SIG-M5 treated with dmso at 0.1 percent for 504 hours (cell line): ENCODE measurements around the gene PAK6.

Experiments used
- DNase-seq: peaks from one replicate; lab custom pipeline; 2025; ENCODE audit not compliant: unreplicated experiment; lab: John Stamatoyannopoulos, UW

The PAK6 gene

DNA sequence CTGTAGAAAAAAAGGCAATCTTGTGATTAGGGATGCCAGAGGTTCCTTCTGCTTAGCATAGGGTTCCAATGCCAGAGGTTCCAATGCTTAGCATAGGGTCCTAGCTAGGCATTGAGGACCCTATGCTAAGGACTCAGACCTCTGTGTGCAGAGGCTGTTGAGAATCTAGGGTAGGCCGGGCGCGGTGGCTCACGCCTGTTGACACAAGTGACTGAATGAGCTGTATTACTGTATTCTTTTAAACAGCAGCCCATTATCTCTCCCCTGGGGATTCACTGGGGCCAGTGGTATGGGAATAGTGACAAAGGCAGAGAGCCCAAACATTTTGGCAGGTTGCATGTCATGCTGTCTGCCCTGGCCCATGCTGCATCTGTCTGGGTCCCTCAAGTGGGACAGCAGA lies 16.2 kb downstream of the PAK6 start:
- no peak for DNase-seq

DNA sequence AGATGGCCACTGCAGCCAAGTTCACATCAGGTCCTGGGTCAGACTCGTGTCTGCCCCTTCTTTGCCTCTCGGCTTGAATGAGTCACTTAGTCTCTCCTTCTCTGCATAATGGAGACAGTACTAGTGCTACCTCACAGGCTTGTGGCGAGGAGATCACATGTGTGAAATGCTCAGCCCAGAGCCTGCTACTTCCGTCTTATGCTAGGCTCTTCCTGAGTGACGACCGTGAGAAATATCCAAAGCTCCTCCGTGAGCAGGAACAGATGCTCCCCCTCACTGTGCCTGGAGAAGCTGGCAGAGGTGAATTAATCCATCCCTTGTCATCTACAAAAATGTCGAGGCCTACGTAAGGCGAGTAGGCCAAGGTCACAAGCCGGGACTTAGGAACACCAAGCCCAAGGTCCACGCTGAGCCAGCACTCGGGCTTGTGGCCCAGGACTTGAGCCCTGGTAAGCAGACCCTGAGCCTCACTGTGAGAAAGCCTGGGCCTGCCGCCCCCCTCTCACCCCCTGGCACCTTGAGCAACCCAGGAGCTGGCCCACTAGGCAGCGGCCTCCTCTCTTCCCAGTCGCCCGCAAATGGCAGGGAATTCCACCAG lies 17.9 kb downstream of the PAK6 start:
- no peak for DNase-seq

DNA sequence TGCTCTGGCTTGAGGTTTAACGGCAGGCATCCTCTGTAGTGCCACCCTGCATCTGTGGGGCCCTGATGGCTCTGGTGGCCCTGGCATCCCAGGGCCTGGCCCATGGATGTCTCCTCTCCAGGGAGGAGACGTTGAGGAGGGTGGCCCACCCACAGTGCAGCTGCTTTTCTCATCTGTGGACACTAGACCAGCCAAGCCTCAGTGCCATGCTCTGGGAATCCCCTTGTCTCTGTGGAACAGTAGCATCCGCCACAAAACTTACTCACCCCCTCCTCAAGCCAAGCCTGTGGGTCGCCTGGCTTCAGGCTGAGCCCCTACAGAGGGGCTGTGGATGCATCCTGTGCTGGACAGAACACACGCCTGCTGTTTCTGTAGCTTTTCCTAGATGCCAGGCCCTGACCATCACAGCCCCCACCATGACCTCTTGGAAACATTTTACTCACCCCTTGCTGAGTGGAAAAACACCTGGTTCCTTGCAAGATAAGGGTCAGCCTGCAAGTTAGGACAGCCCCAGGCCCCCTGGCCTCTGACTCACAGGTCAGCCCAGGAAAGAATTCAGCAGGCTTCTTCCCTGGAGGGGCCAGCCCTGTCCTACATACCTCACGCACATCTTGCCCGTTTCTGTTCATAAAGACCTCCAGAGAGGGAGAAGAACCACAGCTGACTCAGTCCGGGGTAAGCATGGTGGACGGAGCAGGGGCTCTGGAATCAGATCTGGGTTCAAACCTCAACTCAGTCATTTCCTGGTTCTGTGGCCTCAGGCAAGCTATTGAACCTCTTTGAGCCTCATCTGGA lies 19.0 kb downstream of the PAK6 start:
- no peak for DNase-seq

DNA sequence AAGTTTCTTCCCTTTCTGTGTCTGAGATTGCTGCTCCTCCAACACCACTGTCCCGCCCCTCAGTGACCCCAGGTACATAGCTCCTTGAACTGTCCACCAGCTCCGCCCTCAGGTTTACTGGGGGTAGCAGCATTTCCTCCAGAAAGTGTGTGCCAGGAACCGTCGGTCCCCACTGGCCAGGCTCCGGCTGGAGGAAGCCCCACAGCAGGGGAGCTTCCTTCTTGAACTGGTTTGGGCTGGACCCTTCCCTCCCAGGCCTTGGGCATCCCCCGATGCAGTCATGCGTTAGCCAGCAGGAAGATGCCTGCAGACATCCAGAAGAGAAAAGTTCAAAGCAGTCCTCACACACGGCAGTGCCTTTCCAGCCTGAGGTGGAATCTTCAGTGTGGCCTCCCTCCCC lies 19.7 kb downstream of the PAK6 start:
- DNase-seq, result no peak

DNA sequence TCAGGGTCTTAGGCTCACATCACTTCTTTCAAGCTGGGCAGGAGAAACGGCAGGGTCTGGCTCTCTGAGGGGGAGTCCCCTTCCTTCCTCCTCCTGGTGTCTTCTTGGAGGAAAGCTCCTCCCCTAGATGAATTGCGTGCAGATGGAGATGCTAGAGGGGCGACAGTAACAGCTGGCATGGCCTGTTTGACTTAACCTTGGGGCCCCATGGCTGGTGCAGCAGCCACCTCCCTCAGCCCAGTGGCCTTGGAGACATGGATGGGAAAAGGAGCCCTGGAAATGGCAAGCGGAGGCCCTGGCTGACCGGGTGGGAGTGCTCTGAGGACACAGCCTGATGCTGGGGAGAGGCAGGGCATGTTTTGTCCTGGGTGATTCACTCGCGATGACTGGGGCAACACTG lies 20.2 kb downstream of the PAK6 start:
- no peak for DNase-seq

DNA sequence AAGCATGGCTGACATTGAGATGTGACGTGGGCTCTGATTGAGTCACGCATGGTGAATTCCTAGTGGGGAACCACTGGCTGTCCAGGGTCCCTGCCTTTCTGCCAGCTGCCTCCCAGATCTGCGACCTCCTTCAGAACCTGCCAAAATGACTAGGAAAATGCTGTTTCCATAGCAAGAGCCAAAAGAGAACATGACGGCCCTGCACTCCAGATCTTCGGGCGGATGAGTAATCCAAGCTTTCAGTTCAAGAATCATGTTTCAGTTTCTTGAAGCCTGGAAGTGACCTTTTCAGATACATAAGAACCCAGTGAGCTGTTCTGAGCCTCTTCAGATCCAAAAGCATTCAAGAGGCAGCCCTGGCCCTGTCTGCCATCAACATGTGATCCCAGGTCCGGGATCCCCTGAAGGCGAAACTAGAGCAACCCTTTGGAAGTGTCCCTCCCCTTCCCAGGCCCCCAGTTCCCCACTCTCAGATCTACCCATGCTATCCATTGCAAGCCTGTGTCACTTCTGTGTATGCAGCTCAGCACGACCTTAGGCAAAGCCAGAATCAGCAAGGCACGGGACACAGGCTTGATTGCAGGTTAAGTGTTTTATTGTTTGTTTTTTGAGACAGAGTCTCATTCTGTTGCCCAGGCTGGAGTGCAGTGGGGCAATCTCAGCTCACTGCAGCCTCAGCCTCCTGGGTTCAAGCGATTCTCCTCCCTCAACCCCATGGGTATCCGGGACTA lies 24.3 kb downstream of the PAK6 start:
- DNase-seq, result no peak

DNA sequence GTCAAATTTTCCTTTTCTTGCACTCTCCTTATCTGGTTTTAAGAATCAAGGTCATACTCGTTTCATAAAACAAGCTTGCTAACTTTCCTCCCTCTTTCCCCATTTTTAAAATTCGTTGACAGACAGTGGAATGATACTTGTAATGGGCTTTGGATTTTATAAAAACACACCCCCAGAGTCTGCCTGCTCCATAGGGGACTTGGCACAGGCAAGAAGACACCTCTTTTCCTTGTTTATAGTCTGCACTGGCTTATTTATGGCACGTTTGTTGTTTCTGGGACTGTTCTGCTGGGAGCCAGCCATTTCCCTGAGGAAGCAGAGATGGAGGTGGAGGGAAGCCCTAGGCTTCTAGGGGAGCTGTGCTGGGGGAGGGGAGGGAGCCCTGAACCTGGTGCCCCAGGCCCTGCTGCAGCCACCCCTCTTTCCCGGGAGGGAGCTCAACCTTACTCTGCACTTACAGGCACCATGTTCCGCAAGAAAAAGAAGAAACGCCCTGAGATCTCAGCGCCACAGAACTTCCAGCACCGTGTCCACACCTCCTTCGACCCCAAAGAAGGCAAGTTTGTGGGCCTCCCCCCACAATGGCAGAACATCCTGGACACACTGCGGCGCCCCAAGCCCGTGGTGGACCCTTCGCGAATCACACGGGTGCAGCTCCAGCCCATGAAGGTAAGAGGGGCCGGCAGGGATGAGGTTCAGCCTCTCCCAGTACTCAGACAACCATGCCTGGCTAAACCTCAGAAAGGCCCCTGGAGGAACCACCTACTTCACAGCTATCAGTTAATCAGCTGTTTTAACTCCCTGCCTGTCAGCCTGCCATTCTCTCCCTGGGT lies 25.7 kb downstream of the PAK6 start:
- no peak for DNase-seq

DNA sequence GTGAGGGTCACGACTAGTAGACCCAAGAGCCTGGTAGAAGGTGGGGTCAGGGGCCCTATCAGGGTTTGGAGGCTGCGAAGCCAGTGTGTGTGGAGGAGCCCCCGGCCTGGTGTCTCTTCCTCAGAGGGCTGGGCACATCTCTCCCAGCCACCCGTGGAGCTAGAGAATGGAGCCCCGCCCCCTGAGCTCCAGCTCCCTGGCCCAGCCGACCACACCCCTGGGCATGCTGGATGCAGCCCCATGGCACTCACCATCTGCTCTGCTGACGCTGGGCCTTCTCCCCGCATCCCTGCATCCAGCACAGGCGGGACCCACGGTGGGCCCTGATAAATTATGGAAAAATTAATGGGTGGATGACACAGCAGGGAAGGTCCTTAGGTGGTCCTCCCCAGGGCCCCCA lies 26.5 kb downstream of the PAK6 start:
- no peak for DNase-seq

DNA sequence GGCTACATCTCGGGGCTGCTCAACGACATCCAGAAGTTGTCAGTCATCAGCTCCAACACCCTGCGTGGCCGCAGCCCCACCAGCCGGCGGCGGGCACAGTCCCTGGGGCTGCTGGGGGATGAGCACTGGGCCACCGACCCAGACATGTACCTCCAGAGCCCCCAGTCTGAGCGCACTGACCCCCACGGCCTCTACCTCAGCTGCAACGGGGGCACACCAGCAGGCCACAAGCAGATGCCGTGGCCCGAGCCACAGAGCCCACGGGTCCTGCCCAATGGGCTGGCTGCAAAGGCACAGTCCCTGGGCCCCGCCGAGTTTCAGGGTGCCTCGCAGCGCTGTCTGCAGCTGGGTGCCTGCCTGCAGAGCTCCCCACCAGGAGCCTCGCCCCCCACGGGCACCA lies 27.0 kb downstream of the PAK6 start:
- no peak for DNase-seq

DNA sequence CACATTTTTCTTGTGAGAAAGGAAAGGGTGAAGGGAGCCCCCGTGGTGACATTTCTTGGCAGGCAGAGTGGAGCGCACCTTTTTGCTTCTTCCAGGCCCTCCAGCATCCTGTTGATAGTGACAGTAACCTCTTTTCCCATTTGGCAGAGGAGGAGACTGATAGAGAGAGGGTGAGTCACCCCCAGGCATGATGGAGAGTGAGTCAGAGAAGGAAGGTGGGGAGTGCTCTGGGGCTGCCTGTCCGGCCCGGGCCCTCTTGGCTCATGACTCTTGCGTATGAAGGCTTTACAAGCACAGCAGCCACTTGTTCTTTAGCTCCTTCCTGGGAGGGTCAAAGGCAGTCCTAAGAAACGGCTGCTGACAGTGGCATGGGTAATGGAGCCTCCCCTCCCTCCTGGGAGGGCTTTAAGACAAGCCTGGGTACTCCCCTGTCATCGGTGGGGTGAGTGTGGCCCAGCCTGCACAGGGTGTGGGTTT lies 28.0 kb downstream of the PAK6 start:
- DNase-seq, result peak; percentile 74

DNA sequence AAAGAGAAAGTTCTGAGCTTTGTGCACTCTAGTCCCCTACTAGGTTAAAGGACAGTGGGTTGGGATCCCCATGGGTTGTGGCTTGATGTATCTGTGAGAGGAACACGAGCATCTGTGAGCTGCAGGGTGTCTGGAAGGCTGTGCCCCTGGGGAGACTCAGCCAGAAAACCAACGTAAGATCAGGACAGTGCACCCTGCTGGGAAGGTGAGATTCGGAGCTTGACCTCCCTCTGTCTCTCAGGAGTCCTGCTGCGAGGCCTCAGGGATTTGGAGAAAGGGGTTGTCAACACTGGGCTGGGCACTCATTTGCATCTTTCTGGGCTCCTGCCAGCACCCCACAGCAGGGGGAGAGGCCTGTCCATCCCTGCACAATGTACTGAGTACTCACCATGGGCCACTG lies 28.8 kb downstream of the PAK6 start:
- no peak for DNase-seq

DNA sequence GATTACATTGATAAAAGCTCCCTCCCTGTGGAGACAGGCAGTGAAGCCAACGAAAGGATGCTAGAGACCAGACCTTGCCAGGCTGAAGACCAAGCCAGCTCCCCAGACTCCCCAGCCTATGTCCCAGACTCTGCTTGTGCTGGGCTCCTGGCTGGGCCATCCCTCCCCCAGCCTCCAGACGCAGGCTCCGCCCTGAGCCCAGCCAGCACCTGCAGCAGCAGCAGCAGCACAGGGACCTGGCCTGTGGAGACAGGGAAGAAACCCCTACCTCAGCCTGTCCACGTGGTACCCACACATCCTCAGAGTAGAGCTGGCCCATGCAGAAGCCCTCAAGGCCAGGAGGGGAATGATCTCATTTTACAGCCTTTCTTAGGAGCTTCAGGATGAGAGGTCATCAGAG lies 30.7 kb downstream of the PAK6 start:
- no peak for DNase-seq

DNA sequence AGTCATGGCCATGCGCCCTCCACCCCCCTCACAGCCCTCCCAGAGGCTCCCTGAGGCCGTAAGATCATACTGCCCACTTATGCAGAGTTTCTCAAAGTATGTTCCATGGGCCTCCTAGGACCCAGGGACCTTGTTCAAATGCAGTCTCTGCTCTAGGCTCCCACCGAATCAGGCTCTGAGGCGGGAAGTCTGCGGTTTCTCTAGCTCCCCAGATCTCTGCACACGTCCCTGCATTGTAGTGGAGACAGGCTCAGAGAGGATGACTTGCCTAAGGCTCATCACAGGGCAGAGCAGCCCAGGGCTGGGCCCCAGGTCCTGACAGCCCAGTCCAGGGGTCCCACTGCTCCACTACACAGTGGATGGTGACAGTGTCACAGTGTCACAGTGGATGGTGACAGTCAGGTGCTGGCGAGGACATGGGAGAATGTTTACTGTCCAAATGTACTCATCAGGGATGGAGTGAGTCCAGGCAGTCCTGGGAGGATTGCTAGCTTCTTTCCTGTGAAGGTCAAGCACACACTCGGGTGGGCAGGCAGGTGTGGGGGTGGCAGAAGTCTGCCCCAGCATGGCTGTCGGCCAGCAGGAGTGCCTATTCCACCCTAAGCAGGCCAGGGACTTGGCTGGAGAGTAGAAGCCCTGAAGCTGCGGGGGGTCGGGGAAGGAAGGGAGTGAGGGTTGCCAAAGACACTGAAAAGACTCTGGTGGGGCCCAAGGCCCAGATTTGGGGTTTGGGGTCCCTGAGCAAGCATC lies 31.6 kb downstream of the PAK6 start:
- DNase-seq, result no peak

DNA sequence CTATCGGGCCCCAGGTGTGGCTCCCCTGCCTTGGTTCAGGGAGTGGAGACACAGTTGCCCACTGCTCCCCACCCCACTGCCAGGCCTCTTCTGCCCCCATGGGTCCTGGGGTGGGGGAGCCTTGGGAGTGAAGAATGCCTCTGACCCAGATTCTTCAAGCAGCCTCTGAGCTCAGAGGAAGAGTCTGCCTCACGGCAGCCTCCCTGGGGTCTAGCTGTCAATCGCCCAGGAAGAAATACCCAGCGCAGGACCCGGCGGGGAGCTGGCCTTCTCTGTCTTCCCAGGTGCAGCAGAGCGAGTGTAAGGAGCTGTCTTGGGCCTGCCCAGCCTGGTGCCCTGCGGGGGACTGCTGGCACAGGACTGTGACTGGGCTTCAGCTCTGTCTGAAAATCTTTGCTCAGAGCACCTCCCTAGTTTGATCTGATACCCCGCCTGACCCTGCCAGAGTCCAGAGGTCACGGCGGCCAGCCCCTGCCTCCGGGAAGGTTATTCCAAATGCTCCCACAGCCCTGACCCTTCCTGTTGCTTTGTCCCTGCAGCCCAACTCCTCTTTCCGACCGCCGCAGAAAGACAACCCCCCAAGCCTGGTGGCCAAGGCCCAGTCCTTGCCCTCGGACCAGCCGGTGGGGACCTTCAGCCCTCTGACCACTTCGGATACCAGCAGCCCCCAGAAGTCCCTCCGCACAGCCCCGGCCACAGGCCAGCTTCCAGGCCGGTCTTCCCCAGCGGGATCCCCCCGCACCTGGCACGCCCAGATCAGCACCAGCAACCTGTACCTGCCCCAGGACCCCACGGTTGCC lies 33.0 kb downstream of the PAK6 start:
- DNase-seq, result no peak

DNA sequence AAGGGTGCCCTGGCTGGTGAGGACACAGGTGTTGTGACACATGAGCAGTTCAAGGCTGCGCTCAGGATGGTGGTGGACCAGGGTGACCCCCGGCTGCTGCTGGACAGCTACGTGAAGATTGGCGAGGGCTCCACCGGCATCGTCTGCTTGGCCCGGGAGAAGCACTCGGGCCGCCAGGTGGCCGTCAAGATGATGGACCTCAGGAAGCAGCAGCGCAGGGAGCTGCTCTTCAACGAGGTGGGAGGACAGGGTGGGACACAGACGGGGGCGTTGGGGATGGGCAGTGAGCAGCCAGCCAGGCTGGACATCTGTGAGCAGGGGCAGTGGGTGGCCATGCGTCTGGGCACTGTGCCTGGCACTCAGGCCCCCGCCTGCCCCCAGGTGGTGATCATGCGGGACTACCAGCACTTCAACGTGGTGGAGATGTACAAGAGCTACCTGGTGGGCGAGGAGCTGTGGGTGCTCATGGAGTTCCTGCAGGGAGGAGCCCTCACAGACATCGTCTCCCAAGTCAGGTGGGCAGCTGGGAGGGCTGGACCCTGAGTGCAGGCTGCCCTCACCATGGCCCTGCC lies 33.7 kb downstream of the PAK6 start:
- DNase-seq, result no peak

DNA sequence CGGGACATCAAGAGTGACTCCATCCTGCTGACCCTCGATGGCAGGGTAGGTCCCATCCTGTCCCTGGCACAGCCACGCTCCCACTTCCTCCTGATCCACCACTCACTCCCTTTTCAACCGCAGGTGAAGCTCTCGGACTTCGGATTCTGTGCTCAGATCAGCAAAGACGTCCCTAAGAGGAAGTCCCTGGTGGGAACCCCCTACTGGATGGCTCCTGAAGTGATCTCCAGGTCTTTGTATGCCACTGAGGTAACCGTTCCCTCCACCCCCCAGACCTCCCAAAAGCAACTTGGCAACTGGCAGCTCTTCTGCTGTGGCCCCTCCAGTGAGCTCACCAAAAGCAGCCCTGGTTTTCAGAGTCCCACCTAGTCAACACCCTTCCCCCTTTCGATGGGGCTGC lies 34.6 kb downstream of the PAK6 start:
- DNase-seq, result no peak

DNA sequence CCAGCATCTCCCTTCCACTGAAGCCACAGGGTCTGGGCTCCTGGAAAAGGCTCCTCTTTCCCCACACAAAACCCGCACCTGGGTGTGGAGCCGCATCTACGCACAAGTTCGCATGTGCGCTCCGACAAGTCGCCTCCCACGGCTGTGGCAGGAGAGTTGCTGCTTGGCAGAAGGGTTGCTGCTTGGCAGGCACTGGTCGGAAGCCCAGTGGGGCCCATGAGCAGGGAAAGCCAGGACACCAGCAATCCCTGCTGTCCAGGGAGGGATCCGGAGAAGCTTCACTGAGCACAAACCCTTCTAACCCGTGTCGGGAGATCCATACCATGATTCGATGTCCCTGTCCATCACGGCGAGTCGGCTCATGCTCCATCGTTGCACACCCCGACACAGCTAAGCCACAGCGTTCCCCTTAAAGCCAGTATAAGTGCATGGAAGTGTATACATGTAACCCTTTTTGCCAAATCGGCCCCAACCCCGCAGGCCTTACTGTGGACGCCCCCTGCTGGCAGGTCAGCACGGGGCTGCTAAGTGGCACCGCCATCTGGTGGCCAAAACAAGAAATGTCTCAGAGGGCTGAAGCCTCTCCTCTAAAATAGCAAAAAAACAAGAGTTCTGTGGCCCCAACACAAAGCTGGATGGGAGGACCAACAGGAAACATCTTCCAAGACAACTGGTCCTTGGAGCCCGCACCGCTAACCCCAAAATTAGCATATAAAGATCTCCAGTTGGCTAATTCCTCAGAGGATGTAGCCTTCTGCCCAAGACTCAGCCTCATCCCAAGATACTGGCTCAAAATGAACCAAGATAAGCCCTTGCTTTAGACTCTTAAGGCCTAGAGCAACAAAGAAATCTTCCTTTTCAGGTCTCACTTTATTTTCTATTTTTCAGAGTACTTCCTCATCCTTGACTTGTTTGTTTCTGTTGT lies 35.7 kb downstream of the PAK6 start:
- peak; percentile 72 for DNase-seq

DNA sequence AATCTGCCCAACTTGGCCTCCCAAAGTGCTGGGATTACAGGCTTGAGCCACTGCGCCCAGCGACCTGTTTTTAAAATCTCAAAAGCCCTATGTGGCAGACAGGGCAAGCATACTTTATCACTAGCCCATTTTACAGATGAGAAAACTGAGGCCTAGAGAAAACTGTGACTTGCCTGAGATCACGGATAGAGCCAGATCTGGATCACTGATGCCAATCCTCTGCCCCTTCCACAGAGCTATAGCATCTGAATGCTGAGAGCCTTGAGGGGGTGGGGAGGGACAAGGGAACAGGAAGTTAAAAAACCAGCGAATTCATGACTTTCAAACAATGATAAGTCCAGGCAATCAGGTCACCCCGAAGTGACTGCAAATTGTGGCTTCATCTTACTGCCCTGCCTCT lies 36.7 kb downstream of the PAK6 start:
- DNase-seq, result no peak
